IMR-90 (cell line): Measurements from ENCODE around the gene ZNF609. TPM values are rescaled to one million over a fixed set of nuclear protein-coding genes. Genes with fewer than 3 reads are reported as not detected.

Experiments used
- ATAC-seq: fragments of 200-7000 bp; cut with Tn5 transposase; 2 replicates; pipeline ENCODE4 v1.9.1; 2020; ENCODE audit warnings: low read depth, mild to moderate bottlenecking, moderate library complexity
- BruUV-seq: library from RNA; stranded (reverse); fragments of 400-500 nt; replicated peaks from 2 replicates; lab custom pipeline; 2021; lab: Mats Ljungman, UMichigan
- CTCF ChIA-PET: fragments of 300-600 bp; formaldehyde crosslinking; extraction: SDS; loops from one replicate; lab custom pipeline; 2021; ENCODE audit warnings: antibody characterized with exemption; lab: Yijun Ruan, JAX
- POLR2A ChIA-PET: fragments of 300-600 bp; sonication (Branson Sonifier 250); formaldehyde crosslinking; loops from one replicate; lab custom pipeline; 2022; ENCODE audit warnings: antibody characterized with exemption; ENCODE audit not compliant: unreplicated experiment; lab: Charles Lee
- DNase-seq: peaks from one replicate; pipeline ENCODE4 v3.0.0; 2013
- H2AFZ ChIP-seq: replicated peaks from 2 replicates; pipeline ENCODE3; 2013; ENCODE audit warnings: low read length, mild to moderate bottlenecking; ENCODE audit not compliant: poor library complexity
- H2AK5ac ChIP-seq: 2 replicates; pipeline ENCODE4 v1.6.1; 2013; ENCODE audit warnings: low read depth, low read length, inconsistent platforms
- H2AK9ac ChIP-seq: replicated peaks from 2 replicates; pipeline ENCODE3; 2013; ENCODE audit warnings: mild to moderate bottlenecking, low read depth, low read length, moderate library complexity; ENCODE audit not compliant: poor library complexity
- H2BK120ac ChIP-seq: 2 replicates; pipeline ENCODE4 v1.6.1; 2013; ENCODE audit warnings: low read depth, low read length, inconsistent platforms
- H2BK15ac ChIP-seq: 3 replicates; pipeline ENCODE4 v1.6.1; 2013; ENCODE audit warnings: low read depth, low read length, inconsistent platforms
- H2BK20ac ChIP-seq: 2 replicates; pipeline ENCODE4 v1.6.1; 2013; ENCODE audit warnings: low read depth, mild to moderate bottlenecking, inconsistent platforms, low read length, moderate library complexity
- H2BK5ac ChIP-seq: 2 replicates; pipeline ENCODE4 v1.6.1; 2013; ENCODE audit warnings: mild to moderate bottlenecking, low read depth, low read length, inconsistent platforms; ENCODE audit not compliant: poor library complexity, severe bottlenecking
- H3K14ac ChIP-seq: replicated peaks from 2 replicates; pipeline ENCODE4 v1.6.1; 2013; ENCODE audit warnings: low read depth, low read length, inconsistent platforms
- H3K18ac ChIP-seq: 2 replicates; pipeline ENCODE4 v1.6.1; 2013; ENCODE audit warnings: low read depth, low read length, control low read depth
- H3K23ac ChIP-seq: 2 replicates; pipeline ENCODE4 v1.6.1; 2013; ENCODE audit warnings: low read depth, low read length, inconsistent platforms
- H3K27ac ChIP-seq: 2 replicates; pipeline ENCODE4 v1.5.1; 2013; ENCODE audit warnings: mild to moderate bottlenecking, control low read depth, low read length; ENCODE audit not compliant: insufficient read depth
- H3K27me3 ChIP-seq: 2 replicates; pipeline ENCODE4 v1.6.1; 2013; ENCODE audit warnings: low read length; ENCODE audit not compliant: control insufficient read depth, insufficient read depth
- H3K36me3 ChIP-seq: 2 replicates; pipeline ENCODE4 v1.6.1; 2013; ENCODE audit warnings: low read length, mixed read lengths; ENCODE audit not compliant: control insufficient read depth, insufficient read depth
- H3K4ac ChIP-seq: 2 replicates; pipeline ENCODE4 v1.6.1; 2013; ENCODE audit warnings: low read depth, low read length, inconsistent platforms
- H3K4me1 ChIP-seq: 2 replicates; pipeline ENCODE4 v1.6.1; 2013; ENCODE audit warnings: low read length, mixed read lengths; ENCODE audit not compliant: control insufficient read depth, insufficient read depth
- H3K4me2 ChIP-seq: 2 replicates; pipeline ENCODE4 v1.6.1; 2013; ENCODE audit warnings: low read depth, mild to moderate bottlenecking, control low read depth, low read length, moderate library complexity
- H3K4me3 ChIP-seq: 2 replicates; pipeline ENCODE4 v1.5.1; 2013; ENCODE audit warnings: low read depth, mild to moderate bottlenecking, control low read depth, low read length, moderate library complexity; ENCODE audit not compliant: insufficient read depth
- H3K56ac ChIP-seq: 2 replicates; pipeline ENCODE4 v1.6.1; 2013; ENCODE audit warnings: low read length, inconsistent platforms; ENCODE audit not compliant: insufficient read depth; ENCODE audit errors: extremely low read depth
- H3K79me1 ChIP-seq, 2 experiments: 2 replicates each; pipeline ENCODE4 v1.6.1; 2013; ENCODE audit warnings: low read length in 2 of 2, inconsistent platforms in 1 of 2, low read depth in 1 of 2
- H3K9ac ChIP-seq: 2 replicates; pipeline ENCODE4 v1.6.1; 2013; ENCODE audit warnings: low read depth, low read length, control low read depth
- H3K9me1 ChIP-seq: 2 replicates; pipeline ENCODE4 v1.6.1; 2013; ENCODE audit warnings: low read length, inconsistent platforms; ENCODE audit not compliant: insufficient read depth
- H3K9me3 ChIP-seq: 2 replicates; pipeline ENCODE4 v1.6.1; 2013; ENCODE audit warnings: low read length; ENCODE audit not compliant: control insufficient read depth, insufficient read depth
- H4K20me1 ChIP-seq: 2 replicates; pipeline ENCODE4 v1.6.1; 2013; ENCODE audit warnings: low read length, inconsistent platforms; ENCODE audit not compliant: insufficient read depth
- H4K5ac ChIP-seq: 2 replicates; pipeline ENCODE4 v1.6.1; 2013; ENCODE audit warnings: mild to moderate bottlenecking, low read depth, low read length, control low read depth
- H4K8ac ChIP-seq, 2 experiments: 2 replicates each; pipeline ENCODE4 v1.6.1; 2013; ENCODE audit warnings: low read depth in 2 of 2, low read length in 2 of 2, control low read depth in 1 of 2, inconsistent platforms in 1 of 2
- H4K91ac ChIP-seq: 2 replicates; pipeline ENCODE4 v1.6.1; 2013; ENCODE audit warnings: low read depth, low read length, inconsistent platforms; ENCODE audit not compliant: insufficient read depth
- BHLHE40 ChIP-seq: fragments of 150-350 bp; IDR thresholded peaks from 2 replicates; pipeline ENCODE4 v1.6.1; 2016; ENCODE audit warnings: mild to moderate bottlenecking, low read depth, low read length
- MAFK ChIP-seq: IDR thresholded peaks from 2 replicates; pipeline ENCODE4 v1.6.1; 2012; ENCODE audit warnings: low read depth, low read length, improper control_type of control experiment
- MAZ ChIP-seq: IDR thresholded peaks from 2 replicates; pipeline ENCODE4 v1.6.1; 2012; ENCODE audit warnings: low read depth, mild to moderate bottlenecking, low read length, improper control_type of control experiment, moderate library complexity, borderline replicate concordance
- NFE2L2 ChIP-seq: fragments of 150-350 bp; IDR thresholded peaks from 2 replicates; pipeline ENCODE4 v1.6.1; 2016; ENCODE audit warnings: low read depth, mild to moderate bottlenecking, low read length
- RAD21 ChIP-seq: IDR thresholded peaks from 2 replicates; pipeline ENCODE4 v1.6.1; 2012; ENCODE audit warnings: low read length, improper control_type of control experiment
- RCOR1 ChIP-seq: IDR thresholded peaks from 2 replicates; pipeline ENCODE4 v1.6.1; 2012; ENCODE audit warnings: mild to moderate bottlenecking, low read length, improper control_type of control experiment; ENCODE audit not compliant: insufficient replicate concordance
- RFX5 ChIP-seq: IDR thresholded peaks from 2 replicates; pipeline ENCODE4 v1.8.0; 2012; ENCODE audit warnings: low read depth, mild to moderate bottlenecking, low read length, moderate library complexity
- SMC3 ChIP-seq: fragments of 150-350 bp; IDR thresholded peaks from 2 replicates; pipeline ENCODE4 v1.6.1; 2016; ENCODE audit warnings: low read depth, mild to moderate bottlenecking, antibody characterized with exemption, low read length, moderate library complexity
- WGBS, 2 experiments: methylation state at CpG; one replicate each; pipeline versions ENCODE4 v1.1.5 to v1.1.7; 2013; ENCODE audit warnings: missing lambda C conversion rate in 2 of 2; ENCODE audit not compliant: insufficient read length in 1 of 2; ENCODE audit errors: extremely low coverage in 2 of 2; 5-methylcytosine and 5-hydroxymethylcytosine counted together
- dilution Hi-C: fragments of 300-500 bp; cut with HindIII; formaldehyde crosslinking; loops from one replicate; pipeline ENCODE4 v1.14.3; 2018; ENCODE audit warnings: low sequenced_read_pairs; ENCODE audit not compliant: unreplicated experiment
- in situ Hi-C: fragments of 300-500 bp; cut with MboI; formaldehyde crosslinking; loops from 3 replicates; pipeline ENCODE4 v1.14.3; 2019; ENCODE audit warnings: low sequenced_read_pairs, inconsistent platforms, mixed read lengths
- intact Hi-C: fragments of 100-400 bp; cut with micrococcal nuclease; formaldehyde crosslinking; loops from 2 replicates; pipeline ENCODE4 v1.10.0; 2022
- polyA plus RNA-seq, 3 experiments: library from polyadenylated mRNA; depleted of rRNA; stranded (reverse); fragments of >200 nt; gene quantifications; 2 replicates each; pipeline ENCODE4 v1.2.3, GENCODE V29; 2012; ENCODE audit warnings: low replicate concordance in 1 of 3
- total RNA-seq: library from RNA; depleted of rRNA; stranded (reverse); fragments of >200 nt; gene quantifications from 2 replicates; pipeline ENCODE4 v1.2.3, GENCODE V29; 2012
- TF ChIP-seq, protein P1 (sequence below): fragments of 150-350 bp; IDR thresholded peaks from 2 replicates; pipeline ENCODE4 v1.6.1; 2016; ENCODE audit warnings: low read depth, mild to moderate bottlenecking, low read length, moderate library complexity, borderline replicate concordance

ZNF609 gene
- total and polyA plus RNA-seq, 2 of the 4 experiments (the other 2 are of a cell fraction): 10.4 to 12.5 TPM

DNA sequence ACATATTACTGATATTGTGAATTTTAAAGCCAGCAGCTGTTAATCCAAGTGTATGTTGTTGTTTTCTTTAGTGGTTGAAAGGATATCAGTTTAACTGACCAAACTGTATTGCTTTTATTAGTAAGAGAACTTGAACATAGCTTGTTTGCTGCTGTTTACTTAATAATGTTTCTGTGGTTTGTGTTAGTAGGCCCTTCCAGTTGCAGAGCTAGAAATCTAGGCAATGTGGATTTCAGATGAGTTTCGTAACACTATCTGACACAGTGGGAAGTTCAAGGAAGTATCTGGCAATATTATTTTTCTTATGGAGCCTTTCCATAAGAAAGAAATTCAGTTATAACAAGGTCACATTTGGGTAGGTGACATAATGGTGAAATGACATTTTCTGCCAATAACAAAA is 18.5 kb downstream of the ZNF609 start:
- no peak overlapping the region for H2AFZ ChIP-seq
- H2BK5ac ChIP-seq: no peak overlapping the region
- H3K9ac ChIP-seq: no peak overlapping the region
- peaks cover 62% of the 10 kb centered on the region for H4K20me1 ChIP-seq
- H3K14ac ChIP-seq: no peak overlapping the region
- no peak overlapping the region for H2BK120ac ChIP-seq
- POLR2A ChIA-PET: no interaction called here
- BruUV-seq: no TSS peak
- H3K18ac ChIP-seq: no peak overlapping the region
- no peak overlapping the region for H3K4me2 ChIP-seq
- H4K5ac ChIP-seq: no peak overlapping the region
- ATAC-seq (peak; percentile 76), DNase-seq (peak; percentile 63)
- no peak overlapping the region for H3K23ac ChIP-seq
- H3K27me3 ChIP-seq: no peaks in the 10 kb centered on the region
- no peak overlapping the region for H4K8ac ChIP-seq
- intact Hi-C loops (no loop called here), in situ Hi-C loops (no loop called here), dilution Hi-C loops (no loop called here)
- no peak for TF ChIP-seq SMC3
- no peak for TF ChIP-seq BHLHE40
- TF ChIP-seq RCOR1: no peak
- TF ChIP-seq NFE2L2: no peak
- TF ChIP-seq MAFK: no peak
- TF ChIP-seq, protein P1, sequence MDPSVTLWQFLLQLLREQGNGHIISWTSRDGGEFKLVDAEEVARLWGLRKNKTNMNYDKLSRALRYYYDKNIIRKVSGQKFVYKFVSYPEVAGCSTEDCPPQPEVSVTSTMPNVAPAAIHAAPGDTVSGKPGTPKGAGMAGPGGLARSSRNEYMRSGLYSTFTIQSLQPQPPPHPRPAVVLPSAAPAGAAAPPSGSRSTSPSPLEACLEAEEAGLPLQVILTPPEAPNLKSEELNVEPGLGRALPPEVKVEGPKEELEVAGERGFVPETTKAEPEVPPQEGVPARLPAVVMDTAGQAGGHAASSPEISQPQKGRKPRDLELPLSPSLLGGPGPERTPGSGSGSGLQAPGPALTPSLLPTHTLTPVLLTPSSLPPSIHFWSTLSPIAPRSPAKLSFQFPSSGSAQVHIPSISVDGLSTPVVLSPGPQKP: no peak
- TF ChIP-seq MAZ: no peak
- no peak for TF ChIP-seq RFX5
- TF ChIP-seq RAD21: no peak
- H2AK9ac ChIP-seq: no peak overlapping the region
- H4K91ac ChIP-seq: no peak overlapping the region
- H3K4me1 ChIP-seq: peaks cover 3% of the 10 kb centered on the region; the same call in 1 of the 2 replicates
- peaks cover 13 to 65% of the 10 kb centered on the region in 2 experiments for H3K79me1 ChIP-seq
- H3K36me3 ChIP-seq: 0 out of 2 replicates have a peak, but pooled peaks cover 2% of the 10 kb centered on the region
- no peak overlapping the region for H3K4ac ChIP-seq
- no peak overlapping the region for H2BK20ac ChIP-seq
- WGBS, 2 experiments: no CpG with 5 or more reads among the region's 1 CpG
- H3K56ac ChIP-seq: no peak overlapping the region
- no peak overlapping the region for H2AK5ac ChIP-seq
- CTCF ChIA-PET: interaction anchor here (0.9 kb wide), 1 partner anchor 26 kb away, joined by 5 read pairs; no protein-coding TSS in a partner anchor
- no peak overlapping the region for H3K4me3 ChIP-seq
- H3K9me3 ChIP-seq: no peaks in the 10 kb centered on the region
- no peak overlapping the region for H3K27ac ChIP-seq
- peaks cover 15% of the 10 kb centered on the region for H3K9me1 ChIP-seq
- H2BK15ac ChIP-seq: no peak overlapping the region
